ES-I3 (cell line): ENCODE measurements around the gene C1orf167.

Experiments
- H3K36me3 ChIP-seq: 2 replicates; pipeline ENCODE4 v1.6.1; 2013; ENCODE audit warnings: mild to moderate bottlenecking, low read length, control low read depth, moderate library complexity; ENCODE audit not compliant: insufficient read depth
- H3K4me1 ChIP-seq: 2 replicates; pipeline ENCODE4 v1.6.1; 2013; ENCODE audit warnings: mild to moderate bottlenecking, control low read depth, low read length; ENCODE audit not compliant: insufficient read depth
- H3K9ac ChIP-seq: 2 replicates; pipeline ENCODE4 v1.6.1; 2013; ENCODE audit warnings: low read depth, mild to moderate bottlenecking, low read length, moderate library complexity
- H3K9me3 ChIP-seq: 2 replicates; pipeline ENCODE4 v1.6.1; 2013; ENCODE audit warnings: mild to moderate bottlenecking, low read length, moderate library complexity; ENCODE audit not compliant: control insufficient read depth, insufficient read depth

Gene C1orf167

GRCh38 chr1:11826946-11827345 lies 65.0 kb downstream of the C1orf167 start:
- H3K9me3 ChIP-seq = no peaks in the 10 kb centered on the region
- peaks cover 16% of the 10 kb centered on the region for H3K36me3 ChIP-seq

DNA sequence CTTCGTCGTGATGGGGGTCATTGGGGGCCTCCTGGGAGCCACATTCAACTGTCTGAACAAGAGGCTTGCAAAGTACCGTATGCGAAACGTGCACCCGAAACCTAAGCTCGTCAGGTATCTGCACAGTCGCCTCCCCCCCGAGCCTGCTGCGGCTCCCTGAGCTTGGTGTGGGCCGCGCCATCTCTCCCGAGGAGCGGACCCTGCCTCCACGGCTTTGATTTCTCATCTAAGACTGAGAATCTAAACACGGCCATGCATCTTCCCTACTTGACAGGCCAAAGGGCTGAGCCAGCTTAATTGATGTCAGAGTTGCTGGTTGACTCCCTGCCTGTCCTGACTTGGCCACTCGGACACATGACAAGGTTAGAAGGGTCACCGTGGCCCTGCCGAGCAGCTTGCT lies 66.5 kb downstream of the C1orf167 start:
- Histone ChIP-seq H3K36me3 (peaks cover 16% of the 10 kb centered on the region), H3K4me1 (no peaks in the 10 kb centered on the region), H3K9ac (no peak overlapping the region), H3K9me3 (no peaks in the 10 kb centered on the region)

More at GRCh38 chr1:11826946-11827345, 65.0 kb downstream of the C1orf167 start:
- no peaks in the 10 kb centered on the region for H3K4me1 ChIP-seq
- H3K9ac ChIP-seq = no peak overlapping the region

- Histone ChIP-seq H3K4me1 (no peaks in the 10 kb centered on the region), H3K36me3 (peaks cover 31% of the 10 kb centered on the region), H3K9me3 (no peaks in the 10 kb centered on the region), H3K9ac (no peak overlapping the region)
Measured at GRCh38 chr1:11831945-11832725, 70.1 kb downstream of the C1orf167 start.

DNA sequence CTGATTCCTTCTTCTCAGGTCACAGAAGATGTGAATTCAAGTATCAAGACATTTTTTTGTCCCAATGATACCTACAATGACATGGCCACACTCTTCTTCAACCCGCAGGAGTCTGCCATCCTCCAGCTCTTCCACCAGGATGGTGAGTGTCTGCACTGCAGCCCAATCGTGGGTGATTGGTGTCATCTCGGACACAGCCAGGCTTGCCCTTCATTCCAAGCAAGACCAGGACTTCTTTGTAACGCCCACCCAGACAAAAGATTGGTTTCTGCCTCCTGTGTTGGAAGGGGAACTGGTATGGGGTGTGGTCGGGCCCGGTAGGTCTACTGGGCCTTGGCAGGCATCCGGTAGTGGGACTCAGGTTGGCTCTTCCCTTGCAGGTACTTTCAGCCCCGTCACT lies 71.5 kb downstream of the C1orf167 start:
- Histone ChIP-seq H3K4me1 (no peaks in the 10 kb centered on the region), H3K9ac (no peak overlapping the region), H3K36me3 (peaks cover 30% of the 10 kb centered on the region), H3K9me3 (no peaks in the 10 kb centered on the region)

DNA sequence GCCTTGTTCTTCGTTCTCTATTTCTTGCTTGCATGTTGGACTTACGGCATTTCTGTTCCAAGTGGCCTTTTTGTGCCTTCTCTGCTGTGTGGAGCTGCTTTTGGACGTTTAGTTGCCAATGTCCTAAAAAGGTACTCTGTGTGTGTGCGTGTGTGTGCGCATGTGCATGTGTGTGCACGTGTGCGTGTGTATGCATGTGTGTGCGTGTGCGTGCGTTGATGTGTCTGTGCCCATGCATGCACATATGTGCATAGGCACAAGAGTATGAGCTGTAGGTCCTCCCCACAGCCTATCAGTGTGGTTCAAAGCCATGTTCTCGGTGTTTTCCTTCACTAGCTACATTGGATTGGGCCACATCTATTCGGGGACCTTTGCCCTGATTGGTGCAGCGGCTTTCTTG lies 71.9 kb downstream of the C1orf167 start:
- H3K9ac ChIP-seq = no peak overlapping the region
- peaks cover 27% of the 10 kb centered on the region for H3K36me3 ChIP-seq
- H3K4me1 ChIP-seq = no peaks in the 10 kb centered on the region
- H3K9me3 ChIP-seq = no peaks in the 10 kb centered on the region

DNA sequence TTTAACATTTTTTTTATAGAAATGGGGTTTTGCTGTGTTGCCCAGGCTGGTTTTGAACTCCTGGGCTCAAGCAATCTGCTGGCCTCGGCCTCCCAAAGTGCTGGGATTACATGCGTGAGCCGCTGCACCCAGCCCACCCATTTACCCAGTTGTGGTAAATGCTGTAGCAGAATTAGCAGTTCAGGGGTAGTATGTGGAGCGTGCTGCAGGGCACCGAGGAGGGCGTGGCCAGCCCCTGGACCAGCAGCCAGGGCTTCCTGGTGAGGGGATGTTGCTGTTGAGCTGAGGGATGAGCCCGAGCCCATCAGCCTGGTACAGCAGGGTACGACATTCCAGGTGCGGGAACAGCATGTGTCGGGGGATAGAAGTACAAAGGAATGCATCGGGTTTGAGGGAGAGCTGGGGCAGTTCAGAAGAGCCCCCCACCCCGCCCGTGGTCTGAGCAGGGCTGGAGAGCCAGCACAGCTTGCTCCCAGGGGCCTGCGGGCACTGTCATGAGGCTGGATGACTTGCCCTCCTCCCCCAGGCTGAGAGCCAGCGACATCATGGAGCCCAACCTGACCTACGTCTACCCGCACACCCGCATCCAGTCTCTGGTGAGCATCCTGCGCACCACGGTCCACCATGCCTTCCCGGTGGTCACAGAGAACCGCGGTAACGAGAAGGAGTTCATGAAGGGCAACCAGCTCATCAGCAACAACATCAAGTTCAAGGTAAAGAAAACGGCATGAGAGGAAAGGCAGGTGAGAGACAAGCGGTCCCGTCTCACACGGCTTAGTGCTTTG lies 73.6 kb downstream of the C1orf167 start:
- H3K9me3 ChIP-seq = no peaks in the 10 kb centered on the region
- no peaks in the 10 kb centered on the region for H3K4me1 ChIP-seq
- peaks cover 37% of the 10 kb centered on the region for H3K36me3 ChIP-seq
- H3K9ac ChIP-seq = no peak overlapping the region

DNA sequence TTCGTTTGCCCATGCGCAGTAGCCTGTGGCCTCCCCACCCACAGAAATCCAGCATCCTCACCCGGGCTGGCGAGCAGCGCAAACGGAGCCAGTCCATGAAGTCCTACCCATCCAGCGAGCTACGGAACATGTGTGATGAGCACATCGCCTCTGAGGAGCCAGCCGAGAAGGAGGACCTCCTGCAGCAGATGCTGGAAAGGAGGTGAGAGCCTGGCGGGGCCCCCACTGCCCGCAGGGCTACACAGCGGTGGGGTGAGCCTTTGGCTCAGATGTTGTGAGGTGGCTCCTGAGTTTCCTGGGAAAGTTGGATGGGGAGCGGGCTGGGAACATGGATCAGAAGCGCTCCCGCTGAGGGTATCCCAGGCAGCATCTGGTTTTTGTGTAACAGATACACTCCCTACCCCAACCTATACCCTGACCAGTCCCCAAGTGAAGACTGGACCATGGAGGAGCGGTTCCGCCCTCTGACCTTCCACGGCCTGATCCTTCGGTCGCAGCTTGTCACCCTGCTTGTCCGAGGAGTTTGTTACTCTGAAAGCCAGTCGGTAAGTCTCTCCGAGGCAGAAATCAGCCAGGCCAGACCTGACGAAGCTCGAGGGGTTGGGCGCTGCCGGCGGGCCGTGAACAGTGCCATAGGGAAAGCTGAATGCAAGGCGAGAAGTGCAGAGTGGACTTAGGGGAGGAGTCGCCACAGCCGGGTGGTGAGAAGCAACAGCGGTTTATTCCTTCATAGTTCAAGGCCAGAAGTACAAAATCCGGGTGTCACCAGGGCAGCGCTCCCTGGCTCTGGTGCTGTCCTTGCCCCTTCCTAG lies 75.2 kb downstream of the C1orf167 start:
- H3K36me3 ChIP-seq = peaks cover 46% of the 10 kb centered on the region
- H3K9me3 ChIP-seq = no peaks in the 10 kb centered on the region
- H3K4me1 ChIP-seq = no peaks in the 10 kb centered on the region
- H3K9ac ChIP-seq = no peak overlapping the region

DNA sequence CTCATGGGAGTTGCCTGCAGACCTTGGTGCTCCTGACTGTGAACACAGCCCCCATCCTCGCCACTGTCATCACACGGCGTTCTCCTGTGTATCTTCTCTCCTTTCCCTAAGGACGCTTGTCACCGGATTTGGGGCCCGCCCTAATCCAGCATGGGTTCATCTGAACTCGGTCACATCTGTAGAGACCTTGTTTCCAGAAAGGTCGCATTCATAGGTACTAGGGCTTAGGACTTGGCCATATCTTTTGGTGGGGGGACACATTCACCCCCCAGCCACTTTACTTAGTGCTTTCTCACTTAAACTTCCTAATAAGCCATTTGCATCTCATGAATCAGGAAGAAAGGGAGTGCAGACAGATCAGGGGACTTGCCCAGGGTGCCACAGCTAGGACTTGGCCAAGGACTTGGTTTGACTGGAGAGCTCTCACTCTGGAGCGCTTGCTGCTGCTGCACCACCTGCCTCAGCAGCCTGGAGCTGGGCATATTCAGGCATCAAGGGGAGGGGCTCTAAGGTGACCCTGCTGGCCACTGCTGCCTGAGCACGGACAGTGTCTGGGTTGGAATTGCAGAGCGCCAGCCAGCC lies 75.9 kb downstream of the C1orf167 start:
- H3K36me3 ChIP-seq = peaks cover 53% of the 10 kb centered on the region

DNA sequence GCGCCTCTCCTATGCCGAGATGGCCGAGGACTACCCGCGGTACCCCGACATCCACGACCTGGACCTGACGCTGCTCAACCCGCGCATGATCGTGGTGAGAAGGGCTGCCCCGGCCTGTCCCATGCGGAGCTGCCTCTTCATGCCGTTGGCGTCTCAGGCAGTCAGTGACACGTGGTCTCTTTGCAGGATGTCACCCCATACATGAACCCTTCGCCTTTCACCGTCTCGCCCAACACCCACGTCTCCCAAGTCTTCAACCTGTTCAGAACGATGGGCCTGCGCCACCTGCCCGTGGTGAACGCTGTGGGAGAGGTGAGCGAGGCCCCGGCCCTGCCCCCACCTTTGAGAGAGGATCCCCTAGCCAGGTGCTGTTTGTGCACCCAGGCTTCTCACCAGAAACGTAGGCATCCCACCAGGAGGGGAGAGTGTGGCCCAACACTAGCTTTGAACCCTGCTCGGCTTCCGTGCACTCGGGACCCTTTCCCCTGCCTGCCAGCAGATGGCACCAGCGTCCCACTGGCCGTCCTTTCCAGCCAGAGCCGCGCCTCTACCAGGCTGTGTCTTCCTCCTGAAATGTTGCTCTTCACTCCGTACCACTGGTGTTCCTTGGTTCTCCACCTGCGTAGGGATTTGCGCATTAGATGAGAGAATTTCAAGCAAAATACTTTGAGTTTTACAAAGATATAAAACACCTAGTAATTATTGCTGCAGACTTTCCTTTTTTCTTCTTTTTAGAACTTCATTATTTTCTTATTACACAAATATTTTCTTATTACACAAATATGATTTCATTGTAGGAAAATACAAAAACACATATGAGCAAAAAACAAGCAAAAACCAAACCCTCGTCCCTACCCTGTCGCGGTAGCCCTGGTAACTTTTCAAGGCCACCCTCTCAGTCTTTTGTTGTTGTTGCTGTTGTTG lies 76.6 kb downstream of the C1orf167 start:
- Histone ChIP-seq H3K4me1 (no peaks in the 10 kb centered on the region), H3K9me3 (no peaks in the 10 kb centered on the region), H3K9ac (no peak overlapping the region), H3K36me3 (peaks cover 52% of the 10 kb centered on the region)

More for the DNA sequence above, 75.9 kb downstream of the C1orf167 start:
- Histone ChIP-seq H3K9me3 (no peaks in the 10 kb centered on the region), H3K9ac (no peak overlapping the region), H3K4me1 (no peaks in the 10 kb centered on the region)
